ENCODE measurements around the gene NMT1.
"Not testable (repeated sequence)": the region's sequence is repeated elsewhere in the genome, so short reads cannot be mapped to it uniquely, and the experiment has no call there.

Gene NMT1

GRCh38 chr17:45123076-45123770 is 62.1 kb downstream of the NMT1 start:
- no peak for FAIRE-seq

- no peak for FAIRE-seq
Measured at GRCh38 chr17:45123930-45124796, 63.0 kb downstream of the NMT1 start.

- not testable (repeated sequence) for FAIRE-seq
Measured at GRCh38 chr17:45124797-45125122, 63.6 kb downstream of the NMT1 start.

- no peak for FAIRE-seq
Measured at GRCh38 chr17:45125509-45125908, 64.4 kb downstream of the NMT1 start.

- FAIRE-seq = no peak
Measured at GRCh38 chr17:45127207-45127547, 66.1 kb downstream of the NMT1 start.

GRCh38 chr17:45127548-45128300 is 66.6 kb downstream of the NMT1 start:
- no peak for FAIRE-seq

- FAIRE-seq = no peak
Measured at GRCh38 chr17:45128331-45128730, 67.2 kb downstream of the NMT1 start.

GRCh38 chr17:45128989-45129388 is 67.9 kb downstream of the NMT1 start:
- no peak for FAIRE-seq

- no peak for FAIRE-seq
Measured at GRCh38 chr17:45129426-45129939, 68.4 kb downstream of the NMT1 start.

GRCh38 chr17:45129940-45130680 is 69.0 kb downstream of the NMT1 start:
- FAIRE-seq = no peak

- no peak for FAIRE-seq
Measured at GRCh38 chr17:45130681-45131615, 69.8 kb downstream of the NMT1 start.

- FAIRE-seq = no peak
Measured at GRCh38 chr17:45131616-45132319, 70.7 kb downstream of the NMT1 start.

- no peak for FAIRE-seq
Measured at GRCh38 chr17:45132320-45132571, 71.1 kb downstream of the NMT1 start, which contains the start of gene PLCD3. Gene PLCD3, minus strand, starts transcription at chr17:45132515. Its CDS starts 105 bp downstream, at chr17:45132410.

- no peak for FAIRE-seq
Measured at GRCh38 chr17:45132572-45133463, 71.7 kb downstream of the NMT1 start.

- FAIRE-seq = peak; percentile 98
Measured at GRCh38 chr17:45135192-45135977, 74.3 kb downstream of the NMT1 start, which contains the start of gene ACBD4. Gene ACBD4, plus strand, starts transcription at chr17:45135687. Its CDS starts 458 bp downstream, at chr17:45136145.

GRCh38 chr17:45135978-45136791 is 75.1 kb downstream of the NMT1 start:
- no peak for FAIRE-seq

- FAIRE-seq = no peak
Measured at GRCh38 chr17:45136846-45137560, 75.9 kb downstream of the NMT1 start.
